Measurements from ENCODE around the gene CD33.

GRCh38 chr19:51257471-51257870 lies 32.6 kb downstream of the CD33 start:
- TF ChIP-seq CTCF (IDR thresholded peaks at IDR 0.05; ENCODE audit: insufficient read depth, low read length) (no peak), POLR2AphosphoS5 (IDR thresholded peaks at IDR 0.05; ENCODE audit: low read depth) (no peak)

All from HL-60 (cell line).